Measurements from ENCODE around the gene PCDHGA1. TPM values are rescaled to one million over a fixed set of nuclear protein-coding genes. Genes with fewer than 3 reads are reported as not detected.

Gene PCDHGA1
- total and polyA plus RNA-seq, 4 donors = 0.91 to 1.6 (median 1.0) TPM; not detected in 1

DNA sequence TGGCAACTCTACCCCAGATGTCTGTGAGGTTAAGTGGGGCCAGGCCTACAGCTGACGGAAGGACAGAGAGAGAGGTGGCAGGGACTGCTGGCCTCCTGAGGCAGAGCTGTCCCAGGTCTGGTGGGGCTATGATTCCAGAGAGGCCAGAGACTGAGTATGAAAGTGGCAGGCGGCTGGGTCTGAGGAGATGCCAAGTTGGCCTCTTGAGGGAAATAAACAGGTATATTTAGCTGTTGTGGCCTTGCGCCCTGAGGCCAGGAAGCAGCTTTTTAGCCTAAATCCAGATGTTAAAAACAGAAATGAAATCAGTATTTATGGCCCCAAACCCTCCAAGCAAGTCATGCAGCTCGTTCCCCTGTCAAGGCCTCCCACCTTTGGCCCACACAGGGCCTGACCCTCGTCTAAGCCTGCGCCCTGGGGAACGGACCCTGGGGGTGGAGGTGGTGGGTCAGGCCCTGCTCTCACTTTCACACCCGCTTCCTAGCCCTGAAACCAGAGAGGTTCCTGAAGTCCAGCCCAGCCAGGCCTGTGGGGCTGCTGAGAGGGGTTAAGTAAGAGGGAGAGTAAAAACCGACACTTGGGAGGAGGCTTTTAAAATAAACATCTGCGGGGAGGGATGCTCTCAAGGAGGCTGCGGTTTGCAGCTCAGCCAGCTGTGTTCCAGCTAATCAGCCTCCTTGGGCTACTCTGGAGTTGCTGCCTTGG, 177.2 kb downstream of the PCDHGA1 start:
- Histone ChIP-seq H3K4me3 (ENCODE audit: low read length in 2 of 2) (no peak overlapping the region), H3K9me3 (ENCODE audit: control insufficient read depth, low read length) (no peaks in the 10 kb centered on the region), H3K4me1 (ENCODE audit: control insufficient read depth in 1 of 2, insufficient read depth in 2 of 2, low read length in 2 of 2) (no peaks in the 10 kb centered on the region), H3K36me3 (ENCODE audit: control insufficient read depth in 1 of 2, insufficient read depth in 2 of 2, low read length in 1 of 2) (no peaks in the 10 kb centered on the region), H3K27ac (ENCODE audit: low read depth in 1 of 2, low read length in 2 of 2) (peak overlapping the region; percentile 74 to 96), H3K27me3 (ENCODE audit: control insufficient read depth in 1 of 2, insufficient read depth in 2 of 2, low read length in 1 of 2) (no peaks in the 10 kb centered on the region)
- intact Hi-C loops (cut with DNase I) = loop anchor here in 1 of 2 donors (2.0 kb wide), 1 partner anchor 51 kb away; no protein-coding TSS in a partner anchor
- peak; percentile 40 for ATAC-seq (ENCODE audit: low FRiP score)
- peak in 1 of 2 donors; percentile 68 for DNase-seq
- WGBS, 2 donors = 21% methylated on average over 11 of the region's 11 CpGs

DNA sequence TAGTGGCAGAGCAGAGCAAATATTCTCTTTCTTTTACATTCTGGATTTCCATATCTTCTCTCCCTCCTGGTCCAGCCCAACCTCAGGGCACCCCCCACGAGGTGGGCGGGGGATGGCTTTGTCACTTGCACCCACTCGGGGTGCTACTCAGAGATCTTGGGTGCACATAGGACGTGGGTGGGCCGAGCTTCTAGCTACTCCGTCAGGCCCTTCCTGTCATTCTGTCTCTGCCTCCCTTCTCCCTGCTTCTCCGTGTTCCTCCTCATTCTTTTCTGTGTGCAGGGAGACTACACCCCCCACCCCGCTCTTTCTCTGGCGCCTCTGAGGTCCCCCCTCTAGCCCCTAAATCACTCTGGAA, 178.1 kb downstream of the PCDHGA1 start:
- intact Hi-C loops (cut with DNase I) = loop anchor here in 1 of 2 donors (2.0 kb wide), 1 partner anchor 50 kb away; no protein-coding TSS in a partner anchor
- no peaks in the 10 kb centered on the region for H3K4me1 ChIP-seq (ENCODE audit: control insufficient read depth in 1 of 2, insufficient read depth in 2 of 2, low read length in 2 of 2)
- no peaks in the 10 kb centered on the region for H3K27me3 ChIP-seq (ENCODE audit: control insufficient read depth in 1 of 2, insufficient read depth in 2 of 2, low read length in 1 of 2)
- DNase-seq = peak in 1 of 2 donors; percentile 57
- no peaks in the 10 kb centered on the region for H3K36me3 ChIP-seq (ENCODE audit: control insufficient read depth in 1 of 2, insufficient read depth in 2 of 2, low read length in 1 of 2)
- H3K27ac ChIP-seq (ENCODE audit: low read depth in 1 of 2, low read length in 2 of 2) = peak overlapping the region; percentile 74 to 96
- WGBS, 2 donors = 3 to 9% methylated on average over 9 of the region's 9 CpGs
- peak; percentile 20 for ATAC-seq (ENCODE audit: low FRiP score)
- peak overlapping the region in 1 of 2 donors; percentile 15 for H3K4me3 ChIP-seq (ENCODE audit: low read length in 2 of 2)
- no peaks in the 10 kb centered on the region for H3K9me3 ChIP-seq (ENCODE audit: control insufficient read depth, low read length)

DNA sequence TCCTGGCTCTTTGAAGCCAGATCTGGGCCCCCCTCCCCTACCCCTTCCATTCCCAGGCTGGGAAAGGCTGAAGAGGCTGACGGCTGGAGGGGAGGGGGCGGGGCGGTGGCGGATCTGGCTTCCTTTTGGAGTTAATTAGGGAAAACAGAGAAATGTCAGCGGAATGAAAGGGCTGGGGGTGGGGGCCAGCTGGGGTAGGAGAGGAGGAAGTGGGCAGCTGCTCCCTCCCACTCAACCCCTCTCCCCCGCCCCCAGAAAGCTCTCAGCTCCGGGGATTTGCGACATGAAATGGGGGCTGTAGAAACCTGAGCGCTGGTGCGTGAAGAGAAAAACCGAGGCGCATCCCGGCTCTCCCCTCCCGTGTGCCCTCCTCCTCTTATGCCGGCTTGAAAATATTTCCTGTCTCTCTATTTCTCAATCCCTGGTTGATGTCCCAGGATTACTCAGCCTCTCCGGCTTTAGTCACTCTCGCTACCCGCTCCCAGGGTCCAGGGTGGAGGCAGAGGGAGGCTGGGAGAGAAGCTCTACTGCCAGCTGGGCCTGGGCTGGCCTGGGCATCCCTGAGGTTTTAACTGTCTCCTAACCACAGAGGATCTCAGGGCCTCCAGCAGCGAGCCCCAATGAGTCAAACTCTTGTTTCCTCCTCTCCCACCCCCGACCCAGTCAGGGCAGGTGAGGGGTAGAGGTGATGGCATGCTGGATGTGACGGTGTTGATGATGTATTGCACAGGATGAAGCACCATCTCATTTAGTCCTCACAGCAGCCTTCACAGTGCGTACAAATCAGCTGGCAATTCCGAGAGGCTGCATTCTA, 178.7 kb downstream of the PCDHGA1 start:
- Histone ChIP-seq H3K27ac (ENCODE audit: low read depth in 1 of 2, low read length in 2 of 2) (peak overlapping the region; percentile 74 to 96), H3K4me3 (ENCODE audit: low read length in 2 of 2) (peak overlapping the region in 1 of 2 donors; percentile 15), H3K4me1 (ENCODE audit: control insufficient read depth in 1 of 2, insufficient read depth in 2 of 2, low read length in 2 of 2) (no peaks in the 10 kb centered on the region), H3K27me3 (ENCODE audit: control insufficient read depth in 1 of 2, insufficient read depth in 2 of 2, low read length in 1 of 2) (no peaks in the 10 kb centered on the region), H3K9me3 (ENCODE audit: control insufficient read depth, low read length) (no peaks in the 10 kb centered on the region), H3K36me3 (ENCODE audit: control insufficient read depth in 1 of 2, insufficient read depth in 2 of 2, low read length in 1 of 2) (no peaks in the 10 kb centered on the region)
- intact Hi-C loops (cut with DNase I) = loop anchor here in 1 of 2 donors (2.0 kb wide), 1 partner anchor 50 kb away; no protein-coding TSS in a partner anchor
- peak; percentile 89 to 91 for DNase-seq
- WGBS, 2 donors = 6 to 9% methylated on average over 23 of the region's 23 CpGs
- ATAC-seq (ENCODE audit: low FRiP score) = peak; percentile 71

DNA sequence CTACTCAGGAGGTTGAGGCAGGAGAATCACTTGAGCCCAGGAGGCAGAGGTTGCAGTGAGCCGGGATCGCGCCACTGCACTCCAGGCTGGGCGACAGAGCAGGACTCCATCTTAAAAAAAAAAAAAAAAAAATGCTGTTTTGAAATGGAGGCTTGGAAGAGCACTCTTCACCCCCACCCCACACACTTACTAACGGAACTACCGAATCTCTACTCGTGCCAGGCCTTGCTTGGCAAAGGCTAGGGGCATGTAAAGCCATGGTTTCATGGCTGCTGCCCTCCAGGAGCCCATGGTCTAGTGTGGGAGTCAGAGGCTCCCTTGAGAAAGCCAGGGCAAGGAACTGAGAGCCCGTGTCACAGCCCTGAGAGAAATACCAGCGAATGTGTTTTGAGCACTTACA, 179.8 kb downstream of the PCDHGA1 start:
- Histone ChIP-seq H3K27me3 (ENCODE audit: control insufficient read depth in 1 of 2, insufficient read depth in 2 of 2, low read length in 1 of 2) (no peaks in the 10 kb centered on the region), H3K4me3 (ENCODE audit: low read length in 2 of 2) (no peak overlapping the region), H3K4me1 (ENCODE audit: control insufficient read depth in 1 of 2, insufficient read depth in 2 of 2, low read length in 2 of 2) (peaks cover 1 to 2% of the 10 kb centered on the region in 2 donors), H3K27ac (ENCODE audit: low read depth in 1 of 2, low read length in 2 of 2) (peak overlapping the region in 1 of 2 donors; percentile 74), H3K9me3 (ENCODE audit: control insufficient read depth, low read length) (no peaks in the 10 kb centered on the region), H3K36me3 (ENCODE audit: control insufficient read depth in 1 of 2, insufficient read depth in 2 of 2, low read length in 1 of 2) (no peaks in the 10 kb centered on the region)
- intact Hi-C loops (cut with DNase I) = loop anchor here in 1 of 2 donors (5.0 kb wide), 1 partner anchor 33 kb away; the partner anchor contains the start of gene PCDHGC3
- no peak for ATAC-seq (ENCODE audit: low FRiP score)
- WGBS, 2 donors = 70 to 80% methylated on average over 9 of the region's 9 CpGs
- DNase-seq = no peak

DNA sequence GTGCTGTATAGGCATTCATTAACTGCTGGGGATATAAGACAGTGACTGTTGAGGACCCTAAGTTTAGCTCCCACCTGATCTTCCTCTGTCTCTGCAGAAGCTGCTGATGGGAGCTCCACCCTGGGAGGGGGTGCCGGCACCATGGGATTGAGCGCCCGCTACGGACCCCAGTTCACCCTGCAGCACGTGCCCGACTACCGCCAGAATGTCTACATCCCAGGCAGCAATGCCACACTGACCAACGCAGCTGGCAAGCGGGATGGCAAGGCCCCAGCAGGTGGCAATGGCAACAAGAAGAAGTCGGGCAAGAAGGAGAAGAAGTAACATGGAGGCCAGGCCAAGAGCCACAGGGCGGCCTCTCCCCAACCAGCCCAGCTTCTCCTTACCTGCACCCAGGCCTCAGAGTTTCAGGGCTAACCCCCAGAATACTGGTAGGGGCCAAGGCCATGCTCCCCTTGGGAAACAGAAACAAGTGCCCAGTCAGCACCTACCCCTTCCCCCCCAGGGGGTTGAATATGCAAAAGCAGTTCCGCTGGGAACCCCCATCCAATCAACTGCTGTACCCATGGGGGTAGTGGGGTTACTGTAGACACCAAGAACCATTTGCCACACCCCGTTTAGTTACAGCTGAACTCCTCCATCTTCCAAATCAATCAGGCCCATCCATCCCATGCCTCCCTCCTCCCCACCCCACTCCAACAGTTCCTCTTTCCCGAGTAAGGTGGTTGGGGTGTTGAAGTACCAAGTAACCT, 180.7 kb downstream of the PCDHGA1 start:
- DNase-seq (no peak), ATAC-seq (ENCODE audit: low FRiP score) (no peak)
- Histone ChIP-seq H3K4me3 (ENCODE audit: low read length in 2 of 2) (no peak overlapping the region), H3K9me3 (ENCODE audit: control insufficient read depth, low read length) (no peaks in the 10 kb centered on the region), H3K36me3 (ENCODE audit: control insufficient read depth in 1 of 2, insufficient read depth in 2 of 2, low read length in 1 of 2) (no peaks in the 10 kb centered on the region), H3K27me3 (ENCODE audit: control insufficient read depth in 1 of 2, insufficient read depth in 2 of 2, low read length in 1 of 2) (no peaks in the 10 kb centered on the region), H3K27ac (ENCODE audit: low read depth in 1 of 2, low read length in 2 of 2) (peak overlapping the region in 1 of 2 donors; percentile 30), H3K4me1 (ENCODE audit: control insufficient read depth in 1 of 2, insufficient read depth in 2 of 2, low read length in 2 of 2) (peaks cover 2 to 9% of the 10 kb centered on the region in 2 donors)
- 92% methylated on average over 14 of the region's 14 CpGs for WGBS, 2 donors
- intact Hi-C loops (cut with DNase I) = loop anchor here in 1 of 2 donors (5.0 kb wide), 1 partner anchor 34 kb away; the partner anchor contains the start of gene PCDHGC3

DNA sequence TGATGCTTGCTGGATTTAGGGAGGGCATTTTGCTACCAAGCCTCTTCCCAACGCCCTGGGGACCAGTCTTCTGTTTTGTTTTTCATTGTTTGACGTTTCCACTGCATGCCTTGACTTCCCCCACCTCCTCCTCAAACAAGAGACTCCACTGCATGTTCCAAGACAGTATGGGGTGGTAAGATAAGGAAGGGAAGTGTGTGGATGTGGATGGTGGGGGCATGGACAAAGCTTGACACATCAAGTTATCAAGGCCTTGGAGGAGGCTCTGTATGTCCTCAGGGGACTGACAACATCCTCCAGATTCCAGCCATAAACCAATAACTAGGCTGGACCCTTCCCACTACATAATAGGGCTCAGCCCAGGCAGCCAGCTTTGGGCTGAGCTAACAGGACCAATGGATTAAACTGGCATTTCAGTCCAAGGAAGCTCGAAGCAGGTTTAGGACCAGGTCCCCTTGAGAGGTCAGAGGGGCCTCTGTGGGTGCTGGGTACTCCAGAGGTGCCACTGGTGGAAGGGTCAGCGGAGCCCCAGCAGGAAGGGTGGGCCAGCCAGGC, 181.5 kb downstream of the PCDHGA1 start:
- intact Hi-C loops (cut with DNase I) = loop anchor here (2.0 to 5.0 kb wide), 2 partner anchors 35 kb away; partner anchors contain the start of gene PCDHGC3 (in 1 of the 2)
- Histone ChIP-seq H3K4me1 (ENCODE audit: control insufficient read depth in 1 of 2, insufficient read depth in 2 of 2, low read length in 2 of 2) (peaks cover 2 to 14% of the 10 kb centered on the region in 2 donors), H3K4me3 (ENCODE audit: low read length in 2 of 2) (no peak overlapping the region), H3K36me3 (ENCODE audit: control insufficient read depth in 1 of 2, insufficient read depth in 2 of 2, low read length in 1 of 2) (no peaks in the 10 kb centered on the region), H3K9me3 (ENCODE audit: control insufficient read depth, low read length) (no peaks in the 10 kb centered on the region), H3K27me3 (ENCODE audit: control insufficient read depth in 1 of 2, insufficient read depth in 2 of 2, low read length in 1 of 2) (no peaks in the 10 kb centered on the region), H3K27ac (ENCODE audit: low read depth in 1 of 2, low read length in 2 of 2) (peak overlapping the region in 1 of 2 donors; percentile 43)
- 62 to 66% methylated on average over 4 of the region's 4 CpGs for WGBS, 2 donors
- DNase-seq = no peak
- no peak for ATAC-seq (ENCODE audit: low FRiP score)

DNA sequence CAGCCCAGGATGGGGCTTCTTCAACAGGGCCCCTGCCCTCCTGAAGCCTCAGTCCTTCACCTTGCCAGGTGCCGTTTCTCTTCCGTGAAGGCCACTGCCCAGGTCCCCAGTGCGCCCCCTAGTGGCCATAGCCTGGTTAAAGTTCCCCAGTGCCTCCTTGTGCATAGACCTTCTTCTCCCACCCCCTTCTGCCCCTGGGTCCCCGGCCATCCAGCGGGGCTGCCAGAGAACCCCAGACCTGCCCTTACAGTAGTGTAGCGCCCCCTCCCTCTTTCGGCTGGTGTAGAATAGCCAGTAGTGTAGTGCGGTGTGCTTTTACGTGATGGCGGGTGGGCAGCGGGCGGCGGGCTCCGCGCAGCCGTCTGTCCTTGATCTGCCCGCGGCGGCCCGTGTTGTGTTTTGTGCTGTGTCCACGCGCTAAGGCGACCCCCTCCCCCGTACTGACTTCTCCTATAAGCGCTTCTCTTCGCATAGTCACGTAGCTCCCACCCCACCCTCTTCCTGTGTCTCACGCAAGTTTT, 182.1 kb downstream of the PCDHGA1 start:
- intact Hi-C loops (cut with DNase I) = loop anchor here (2.0 to 5.0 kb wide), 2 partner anchors 35 to 36 kb away; partner anchors contain the start of gene PCDHGC3 (in 1 of the 2)
- no peaks in the 10 kb centered on the region for H3K27me3 ChIP-seq (ENCODE audit: control insufficient read depth in 1 of 2, insufficient read depth in 2 of 2, low read length in 1 of 2)

More for the DNA sequence above, 182.1 kb downstream of the PCDHGA1 start:
- Histone ChIP-seq H3K36me3 (ENCODE audit: control insufficient read depth in 1 of 2, insufficient read depth in 2 of 2, low read length in 1 of 2) (peaks cover 0 to 1% of the 10 kb centered on the region in 2 donors), H3K4me3 (ENCODE audit: low read length in 2 of 2) (peak overlapping the region; percentile 50 to 71), H3K9me3 (ENCODE audit: control insufficient read depth, low read length) (no peaks in the 10 kb centered on the region), H3K27ac (ENCODE audit: low read depth in 1 of 2, low read length in 2 of 2) (peak overlapping the region; percentile 19 to 43), H3K4me1 (ENCODE audit: control insufficient read depth in 1 of 2, insufficient read depth in 2 of 2, low read length in 2 of 2) (peaks cover 2 to 14% of the 10 kb centered on the region in 2 donors)
- peak; percentile 92 to 95 for DNase-seq
- WGBS, 2 donors = 3 to 5% methylated on average over 28 of the region's 28 CpGs
- ATAC-seq (ENCODE audit: low FRiP score) = peak; percentile 45

Data from aorta (tissue), 5 donors.